Adrenal gland (tissue), 12 donors: ENCODE data around the gene NCF4. TPM values are rescaled to one million over a fixed set of nuclear protein-coding genes. Genes with fewer than 3 reads are reported as not detected.

Experiments used
- DNase-seq, 7 donors: peaks; one replicate each; pipeline ENCODE4 v3.0.0-alpha.2; 2019 to 2020
- H3K27ac ChIP-seq, 5 donors: fragments of 200-600 bp; sonication (generic) in 4 of 5; 1 replicate in 3 of 5; 2 replicates in 2 of 5; pipeline versions ENCODE4 v1.5.1 to v1.8.0; 2016 to 2020; ENCODE audit warnings: mild to moderate bottlenecking in 1 of 5
- H3K27me3 ChIP-seq: fragments of 200-600 bp; 2 replicates; pipeline ENCODE4 v1.8.0; 2021
- H3K36me3 ChIP-seq, 2 donors: fragments of 200-600 bp; replicated peaks in 1 of 2; 1 replicate in 1 of 2; 2 replicates in 1 of 2; pipeline versions ENCODE4 v1.5.1 to v1.8.0; 2018 to 2022
- H3K4me1 ChIP-seq, 2 donors: fragments of 200-600 bp; replicated peaks in 1 of 2; 1 replicate in 1 of 2; 2 replicates in 1 of 2; pipeline versions ENCODE4 v1.5.1 to v1.8.0; 2018 to 2021
- H3K4me3 ChIP-seq, 4 donors: fragments of 200-600 bp; sonication (generic) in 3 of 4; one replicate each; pipeline ENCODE4 v1.5.1; 2016 to 2018
- H3K9me3 ChIP-seq, 3 donors: fragments of 200-600 bp; sonication (generic) in 1 of 3; replicated peaks in 1 of 3; 1 replicate in 2 of 3; 2 replicates in 1 of 3; pipeline versions ENCODE4 v1.5.1 to v1.8.0; 2016 to 2021
- CTCF ChIP-seq, 6 experiments: fragments of 450-650 bp in 4 of 6; fragments of 200-600 bp in 2 of 6; sonication (generic) in 1 of 6; IDR thresholded peaks; 1 replicate in 5 of 6; 2 replicates in 1 of 6; pipeline versions ENCODE4 v1.5.1 to v1.8.0; 2016 to 2021; ENCODE audit warnings: antibody characterized with exemption in 6 of 6, mild to moderate bottlenecking in 2 of 6, moderate library complexity in 1 of 6
- POLR2A ChIP-seq, 2 donors: fragments of 450-650 bp; IDR thresholded peaks; one replicate each; pipeline ENCODE4 v1.6.1; 2017; ENCODE audit warnings: antibody characterized with exemption in 2 of 2, mild to moderate bottlenecking in 2 of 2, moderate library complexity in 1 of 2
- WGBS, 4 donors: extraction: QIAGEN DNeasy Blood & Tissue Kit in 2 of 4; methylation state at CpG; one replicate each; pipeline versions ENCODE4 v1.1.5 to v1.1.7; 2013 to 2017; 5-methylcytosine and 5-hydroxymethylcytosine counted together
- intact Hi-C, 2 donors: fragments of 100-400 bp; cut with DNase I; formaldehyde crosslinking; loops; one replicate each; pipeline versions ENCODE4 v1.14.1 to v1.15.0; 2022 to 2023
- polyA plus RNA-seq, 3 donors: library from polyadenylated mRNA; stranded (reverse); fragments of 200-250 nt in 2 of 3; fragments of 350-450 nt in 1 of 3; fragmentation: Illumina TruSeq in 1 of 3; extraction: RNeasy Lipid Tissue Mini Kit (QIAGEN cat#74804) in 1 of 3; gene quantifications; one replicate each; pipeline ENCODE4 v1.2.3, GENCODE V29; 2013 to 2014
- total RNA-seq, 9 donors: library from RNA; depleted of rRNA in 4 of 9; stranded (reverse); fragments of >200 nt in 4 of 9; fragments of 120-200 nt in 1 of 9; fragmentation: NEBNext Ultra II Directional in 1 of 9; extraction: Animal tissue kit (Norgen Biotek cat#: 25700) in 1 of 9; gene quantifications; one replicate each; pipeline versions ENCODE4 v1.1.0 to v1.2.4, GENCODE V29; 2013 to 2023
- donor health status: healthy with polysubstance abuse.
- donor health status: Bipolar disorder and iron deficiency.
- donor health status: DM: yes; HTN: yes; CAD: no.
- donor health status: DM: no; HTN: no; CAD: no.
- donor health status: DM: no; HTN: no; CAD: no.
- donor health status: DM: yes; HTN: yes; CAD: no.

Gene NCF4
- total and polyA plus RNA-seq, 12 donors, result 2.0 to 58.1 (median 23.2) TPM

GRCh38 chr22:36914390-36914752 lies 53.6 kb downstream of the NCF4 start:
- H3K4me3 ChIP-seq, result peak overlapping the region in 1 of 4 donors; percentile 29
- intact Hi-C loops, result no loop called here

GRCh38 chr22:36916034-36916433 lies 55.2 kb downstream of the NCF4 start:
- Histone ChIP-seq H3K36me3 (no peaks in the 10 kb centered on the region), H3K27ac (no peak overlapping the region), H3K27me3 (no peaks in the 10 kb centered on the region), H3K9me3 (no peaks in the 10 kb centered on the region), H3K4me3 (no peak overlapping the region), H3K4me1 (no peaks in the 10 kb centered on the region)
- no peak for DNase-seq
- intact Hi-C loops, result no loop called here
- TF ChIP-seq POLR2A (IDR thresholded peaks at IDR 0.05) (no peak), CTCF (IDR thresholded peaks at IDR 0.05) (no peak)

More at GRCh38 chr22:36914390-36914752, 53.6 kb downstream of the NCF4 start:
- H3K4me1 ChIP-seq, result no peaks in the 10 kb centered on the region
- no peaks in the 10 kb centered on the region for H3K9me3 ChIP-seq
- H3K27me3 ChIP-seq, result no peaks in the 10 kb centered on the region
- DNase-seq, result no peak
- WGBS, 4 donors, result 81 to 90% (median 87%) methylated on average over 1 of the region's 1 CpG
- H3K36me3 ChIP-seq, result no peaks in the 10 kb centered on the region
- peak overlapping the region in 1 of 5 donors; percentile 72 for H3K27ac ChIP-seq
- TF ChIP-seq CTCF (IDR thresholded peaks at IDR 0.05) (no peak), POLR2A (IDR thresholded peaks at IDR 0.05) (no peak)

GRCh38 chr22:36918586-36919284 lies 57.9 kb downstream of the NCF4 start:
- intact Hi-C loops, result no loop called here
- no peaks in the 10 kb centered on the region for H3K36me3 ChIP-seq
- no peaks in the 10 kb centered on the region for H3K9me3 ChIP-seq
- DNase-seq, result no peak
- no peaks in the 10 kb centered on the region for H3K4me1 ChIP-seq
- H3K4me3 ChIP-seq, result no peak overlapping the region
- no peaks in the 10 kb centered on the region for H3K27me3 ChIP-seq
- TF ChIP-seq POLR2A (IDR thresholded peaks at IDR 0.05) (no peak), CTCF (IDR thresholded peaks at IDR 0.05) (no peak)
- WGBS, 4 donors, result 77 to 99% (median 89%) methylated on average over 3 of the region's 3 CpGs
- no peak overlapping the region for H3K27ac ChIP-seq

GRCh38 chr22:36921309-36922104 lies 60.7 kb downstream of the NCF4 start:
- TF ChIP-seq POLR2A (IDR thresholded peaks at IDR 0.05) (no peak), CTCF (IDR thresholded peaks at IDR 0.05) (no peak)
- Histone ChIP-seq H3K4me3 (no peak overlapping the region), H3K4me1 (no peaks in the 10 kb centered on the region), H3K36me3 (no peaks in the 10 kb centered on the region), H3K9me3 (no peaks in the 10 kb centered on the region), H3K27ac (no peak overlapping the region), H3K27me3 (no peaks in the 10 kb centered on the region)
- intact Hi-C loops, result no loop called here
- 55 to 67% (median 64%) methylated on average over 9 to 15 of the region's 15 CpGs for WGBS, 4 donors
- peak in 3 of 7 donors; percentile 27 to 53 (median 49) for DNase-seq
